DND-41 (cell line): Measurements from ENCODE around the gene PTPRD.
"Not testable (repeated sequence)": the region's sequence is repeated elsewhere in the genome, so short reads cannot be mapped to it uniquely, and the experiment has no call there.

Experiments used
- EZH2 ChIP-seq: IDR thresholded peaks from 3 replicates; pipeline ENCODE4 v1.6.1; 2012; ENCODE audit warnings: borderline replicate concordance, low read depth, mild to moderate bottlenecking, moderate library complexity, low read length, inconsistent platforms; ENCODE audit not compliant: severe bottlenecking
- TF ChIP-seq, protein P1 (sequence below): IDR thresholded peaks from 2 replicates; pipeline ENCODE4 v1.5.1; 2012; ENCODE audit warnings: borderline replicate concordance, low read length, moderate library complexity, mild to moderate bottlenecking; ENCODE audit not compliant: poor library complexity, severe bottlenecking; ENCODE audit errors: extremely low read depth

DNA sequence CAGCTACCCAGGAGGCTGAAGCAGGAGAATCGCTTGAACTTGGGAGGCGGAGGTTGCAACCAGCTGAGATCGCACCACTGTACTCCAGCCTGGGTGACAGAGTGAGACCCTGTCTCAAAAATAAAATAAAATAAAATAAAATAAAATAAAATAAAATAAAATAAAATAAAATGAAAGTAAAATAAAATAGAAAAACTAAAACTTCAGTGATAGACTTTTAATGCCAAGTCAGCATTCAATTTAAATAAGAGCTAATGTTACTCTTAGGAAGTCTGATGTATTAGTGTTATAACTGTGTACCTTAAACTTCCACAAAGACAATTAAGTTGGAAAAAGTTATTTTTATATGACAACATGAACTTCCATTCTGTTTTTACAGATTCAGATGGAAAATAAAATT, 1569.0 kb downstream of the PTPRD start:
- not testable (repeated sequence) for TF ChIP-seq EZH2
- TF ChIP-seq, protein P1, sequence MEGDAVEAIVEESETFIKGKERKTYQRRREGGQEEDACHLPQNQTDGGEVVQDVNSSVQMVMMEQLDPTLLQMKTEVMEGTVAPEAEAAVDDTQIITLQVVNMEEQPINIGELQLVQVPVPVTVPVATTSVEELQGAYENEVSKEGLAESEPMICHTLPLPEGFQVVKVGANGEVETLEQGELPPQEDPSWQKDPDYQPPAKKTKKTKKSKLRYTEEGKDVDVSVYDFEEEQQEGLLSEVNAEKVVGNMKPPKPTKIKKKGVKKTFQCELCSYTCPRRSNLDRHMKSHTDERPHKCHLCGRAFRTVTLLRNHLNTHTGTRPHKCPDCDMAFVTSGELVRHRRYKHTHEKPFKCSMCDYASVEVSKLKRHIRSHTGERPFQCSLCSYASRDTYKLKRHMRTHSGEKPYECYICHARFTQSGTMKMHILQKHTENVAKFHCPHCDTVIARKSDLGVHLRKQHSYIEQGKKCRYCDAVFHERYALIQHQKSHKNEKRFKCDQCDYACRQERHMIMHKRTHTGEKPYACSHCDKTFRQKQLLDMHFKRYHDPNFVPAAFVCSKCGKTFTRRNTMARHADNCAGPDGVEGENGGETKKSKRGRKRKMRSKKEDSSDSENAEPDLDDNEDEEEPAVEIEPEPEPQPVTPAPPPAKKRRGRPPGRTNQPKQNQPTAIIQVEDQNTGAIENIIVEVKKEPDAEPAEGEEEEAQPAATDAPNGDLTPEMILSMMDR = not testable (repeated sequence)
